ENCODE results near the gene COL25A1.

Gene COL25A1

GRCh38 chr4:108920395-108921087 lies 381.9 kb downstream of the COL25A1 start:
- no peak overlapping the region for H3K27ac ChIP-seq
- no peak for TF ChIP-seq ZFX (IDR thresholded peaks at IDR 0.05)

DNA sequence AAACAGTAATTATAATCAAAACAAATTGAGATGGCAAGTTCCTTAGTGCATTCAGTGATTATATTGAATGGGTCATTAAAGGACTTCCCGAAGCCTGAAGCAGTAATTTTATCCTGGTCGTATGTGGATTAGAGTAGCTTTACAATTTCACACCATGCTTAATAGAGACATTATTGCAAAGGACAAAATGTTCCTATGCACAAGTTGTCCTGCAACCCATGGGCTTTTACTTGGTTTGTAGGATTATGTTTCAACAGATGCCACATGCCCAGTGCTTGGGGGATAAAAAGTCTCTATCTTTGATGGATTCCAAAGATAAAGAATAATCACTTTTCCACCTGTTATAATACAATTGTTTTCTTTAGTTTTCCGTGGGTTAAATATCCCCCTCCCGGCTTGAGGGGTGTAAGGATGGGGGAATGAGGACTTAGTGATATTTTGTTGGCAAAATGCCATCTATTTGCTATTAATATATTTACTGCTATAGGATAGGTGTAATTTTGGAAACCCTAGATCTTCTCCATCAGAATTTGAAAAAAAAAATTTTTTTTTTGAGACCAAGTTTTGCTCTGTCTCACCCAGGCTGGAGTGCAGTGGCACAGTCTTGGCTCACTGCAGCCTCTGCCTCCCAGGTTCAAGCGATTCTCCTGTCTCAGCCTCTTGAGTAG lies 383.1 kb downstream of the COL25A1 start:
- TF ChIP-seq ZFX (IDR thresholded peaks at IDR 0.05) (no peak), CTCF (conservative IDR thresholded peaks at IDR 0.05) (no peak)
- no peak overlapping the region for H3K27ac ChIP-seq

DNA sequence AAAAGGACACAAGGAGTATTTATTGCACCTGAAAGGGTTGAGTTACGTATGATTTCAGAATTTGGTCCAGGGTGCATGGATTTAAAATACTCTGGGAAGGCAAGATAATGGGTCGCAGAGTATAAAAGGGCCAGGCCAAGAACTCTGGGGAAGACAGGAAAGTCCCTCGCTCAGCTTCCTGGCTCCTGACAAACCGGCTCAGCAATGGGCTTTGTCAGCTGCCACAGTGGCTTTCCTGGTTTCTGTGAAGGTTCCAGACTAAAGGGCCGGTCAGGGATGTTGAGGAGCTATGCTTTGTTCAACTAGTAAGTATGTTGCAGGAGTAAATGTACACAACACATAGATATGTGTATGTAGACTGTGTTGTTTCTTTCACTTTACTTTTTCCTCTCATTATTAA lies 385.2 kb downstream of the COL25A1 start:
- no peak overlapping the region for H3K27ac ChIP-seq
- TF ChIP-seq CTCF (conservative IDR thresholded peaks at IDR 0.05): no peak
- no peak for TF ChIP-seq ZFX (IDR thresholded peaks at IDR 0.05)

- no peak overlapping the region for H3K27ac ChIP-seq
- TF ChIP-seq CTCF (conservative IDR thresholded peaks at IDR 0.05) (no peak), ZFX (IDR thresholded peaks at IDR 0.05) (no peak)
Measured at GRCh38 chr4:108916638-108917037, 385.8 kb downstream of the COL25A1 start.

DNA sequence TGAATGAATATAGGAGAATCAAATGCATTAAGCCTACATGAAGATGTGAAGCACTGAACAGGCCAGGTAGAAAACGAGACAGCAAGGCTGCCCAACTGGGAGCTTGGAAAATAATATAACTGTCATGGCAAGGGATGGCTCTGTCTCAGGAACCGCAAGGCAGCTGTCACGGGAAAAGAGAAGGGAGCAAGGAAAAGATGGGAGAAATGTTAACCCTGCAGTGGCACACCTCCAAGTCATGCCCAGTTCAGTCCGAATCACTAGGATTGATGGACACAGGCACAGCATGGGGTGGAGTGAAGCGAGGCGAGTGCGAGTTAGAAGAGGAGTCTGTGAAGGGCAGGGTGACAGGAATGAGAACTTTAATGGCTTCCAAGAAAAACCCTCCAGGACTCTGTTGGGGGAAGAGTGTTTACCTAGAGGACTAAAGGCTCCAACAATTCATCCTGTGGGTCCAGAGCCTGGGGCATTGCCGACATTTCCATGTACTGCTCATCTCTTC lies 395.5 kb downstream of the COL25A1 start:
- TF ChIP-seq ZFX (IDR thresholded peaks at IDR 0.05) (no peak), CTCF (conservative IDR thresholded peaks at IDR 0.05) (no peak)
- no peak overlapping the region for H3K27ac ChIP-seq

DNA sequence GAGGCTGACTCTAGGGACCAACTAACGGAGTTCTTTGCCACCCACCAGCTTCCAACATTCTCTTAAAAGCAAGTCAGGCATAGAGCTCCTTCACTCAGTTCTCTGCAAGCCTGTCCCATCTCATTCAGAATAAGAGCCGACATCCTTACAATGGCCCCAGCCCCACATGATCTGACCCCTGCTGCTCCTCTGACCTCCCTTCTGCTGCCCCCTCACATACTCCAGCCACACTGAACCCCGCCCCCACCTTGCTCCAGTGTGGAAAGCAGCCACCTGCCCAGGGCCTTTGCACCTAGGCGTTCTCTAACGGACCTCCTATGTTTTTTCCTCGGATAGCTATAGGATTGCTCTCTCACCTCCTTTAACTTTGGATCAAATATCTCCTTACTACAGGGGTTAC lies 396.5 kb downstream of the COL25A1 start:
- TF ChIP-seq CTCF (conservative IDR thresholded peaks at IDR 0.05): no peak
- TF ChIP-seq ZFX (IDR thresholded peaks at IDR 0.05): no peak

DNA sequence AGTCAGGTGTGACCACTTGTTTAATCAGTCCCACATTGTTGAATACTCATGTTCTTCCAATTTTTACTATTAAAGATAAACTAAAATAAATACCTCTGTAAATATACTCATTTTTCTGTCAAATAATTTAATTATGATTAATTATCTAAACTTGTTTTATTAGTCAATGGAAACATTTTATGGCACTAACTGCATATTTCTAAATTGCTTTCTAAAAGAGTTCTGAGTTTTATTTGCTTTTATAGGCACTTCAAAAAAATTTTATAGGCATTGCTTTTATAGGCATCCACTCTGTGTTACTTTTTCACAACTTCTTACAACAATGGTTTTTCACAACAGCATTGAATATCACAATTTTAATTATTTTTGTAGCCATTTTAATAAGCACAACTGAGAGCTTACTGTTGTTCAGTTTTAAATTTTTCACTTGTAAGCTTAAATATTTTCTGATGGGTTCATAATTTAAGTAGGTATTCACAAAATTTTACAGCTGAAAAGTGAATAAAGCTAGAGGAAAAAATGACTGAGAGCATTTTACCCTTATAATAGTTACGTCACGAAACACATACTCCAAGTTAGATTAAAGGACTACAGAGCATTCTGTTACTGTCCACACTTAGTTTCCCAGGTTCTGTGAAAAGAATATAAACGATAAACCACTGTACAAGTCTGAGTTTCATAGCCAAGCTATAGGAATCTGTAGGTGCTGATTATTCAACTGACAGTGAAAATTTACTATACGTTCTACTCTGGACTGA lies 398.8 kb downstream of the COL25A1 start:
- no peak overlapping the region for H3K27ac ChIP-seq
- TF ChIP-seq ZFX (IDR thresholded peaks at IDR 0.05): no peak
- no peak for TF ChIP-seq CTCF (conservative IDR thresholded peaks at IDR 0.05)

More for the DNA sequence above, 396.5 kb downstream of the COL25A1 start:
- no peak overlapping the region for H3K27ac ChIP-seq
